ENCODE measurements around the gene KRT14. TPM values are rescaled to one million over a fixed set of nuclear protein-coding genes. Genes with fewer than 3 reads are reported as not detected.
"Not testable (repeated sequence)": the region's sequence is repeated elsewhere in the genome, so short reads cannot be mapped to it uniquely, and the experiment has no call there.

The KRT14 gene
- total RNA-seq, 1 experiment from 2014 or later, result not detected

GRCh38 chr17:41544491-41544892 is 42.2 kb downstream of the KRT14 start:
- peaks cover 52% of the 10 kb centered on the region for H3K4me1 ChIP-seq (ENCODE audit: control insufficient read depth, insufficient read depth, low read length)
- no TSS peak for BruUV-seq (replicated peaks)
- peaks cover 4% of the 10 kb centered on the region; the same call in 1 of the 2 replicates for H3K9me3 ChIP-seq (ENCODE audit: control insufficient read depth, insufficient read depth, low read depth, low read length)
- no peak overlapping the region for H3K4me3 ChIP-seq (ENCODE audit: low read depth in 2 of 2, low read length in 2 of 2)
- H3K36me3 ChIP-seq (ENCODE audit: control insufficient read depth, insufficient read depth, low read length), result no peaks in the 10 kb centered on the region
- intact Hi-C loops (cut with micrococcal nuclease; ENCODE audit: unreplicated experiment), result no loop called here
- H3K27me3 ChIP-seq (ENCODE audit: control insufficient read depth, insufficient read depth, low read length), result no peaks in the 10 kb centered on the region
- in situ Hi-C loops (cut with HindIII; ENCODE audit: low pct_unique_long_range_greater_than_20kb, low sequenced_read_pairs), result loop anchor here (25.0 kb wide), 1 partner anchor 93 kb away; no protein-coding TSS in a partner anchor
- H3K27ac ChIP-seq (ENCODE audit: low read length), result peak overlapping the region; percentile 67
- ChIA-PET CTCF (interaction anchor here (0.8 to 1.2 kb wide), 3 partner anchors 104 to 122 kb away, joined by 3 to 4 read pairs (median 3); no protein-coding TSS in a partner anchor), POLR2A (interaction anchor here (1.3 kb wide), 1 partner anchor 26 kb away, joined by 3 read pairs; the partner anchor contains the start of gene KRT15)
- DNase-seq (ENCODE audit: low read depth, low spot score), result no peak
- TF ChIP-seq TCF7L2 (IDR thresholded peaks at IDR 0.05; ENCODE audit: low read depth, low read length) (no peak), SIN3A (IDR thresholded peaks at IDR 0.05; ENCODE audit: borderline replicate concordance, insufficient read depth, low read depth, low read length) (no peak), REST (IDR thresholded peaks at IDR 0.05; ENCODE audit: insufficient read depth in 1 of 2, low read depth in 2 of 2, low read length in 1 of 2) (no peak), CTCF (IDR thresholded peaks at IDR 0.05) (no peak), POLR2AphosphoS5 (IDR thresholded peaks at IDR 0.05; ENCODE audit: low read depth, low read length) (no peak)
- ATAC-seq, result no peak

- ChIA-PET POLR2A (interaction anchor here (0.6 to 1.4 kb wide), 2 partner anchors 14 to 625 kb away, joined by 10 to 18 read pairs; partner anchors contain the start of gene KRT19), CTCF (interaction anchor here (0.9 to 1.7 kb wide), 3 partner anchors 8 to 120 kb away, joined by 4 to 6 read pairs (median 6); no protein-coding TSS in a partner anchor)
- ATAC-seq; H3K9me3 ChIP-seq (ENCODE audit: control insufficient read depth, insufficient read depth, low read depth, low read length); H3K27ac ChIP-seq (ENCODE audit: low read length); H3K36me3 ChIP-seq (ENCODE audit: control insufficient read depth, insufficient read depth, low read length); intact Hi-C loops (cut with micrococcal nuclease; ENCODE audit: unreplicated experiment); DNase-seq (ENCODE audit: low read depth, low spot score); H3K4me3 ChIP-seq (ENCODE audit: low read depth in 2 of 2, low read length in 2 of 2); BruUV-seq (replicated peaks); H3K27me3 ChIP-seq (ENCODE audit: control insufficient read depth, insufficient read depth, low read length): not testable (repeated sequence)
- in situ Hi-C loops (cut with HindIII; ENCODE audit: low pct_unique_long_range_greater_than_20kb, low sequenced_read_pairs), result loop anchor here (25.0 kb wide), 1 partner anchor 95 kb away; no protein-coding TSS in a partner anchor
- peaks cover 51% of the 10 kb centered on the region for H3K4me1 ChIP-seq (ENCODE audit: control insufficient read depth, insufficient read depth, low read length)
Measured at GRCh38 chr17:41542786-41543185, 43.9 kb downstream of the KRT14 start.

GRCh38 chr17:41542357-41542756 is 44.3 kb downstream of the KRT14 start:
- intact Hi-C loops (cut with micrococcal nuclease; ENCODE audit: unreplicated experiment) (no loop called here), in situ Hi-C loops (cut with HindIII; ENCODE audit: low pct_unique_long_range_greater_than_20kb, low sequenced_read_pairs) (loop anchor here (25.0 kb wide), 1 partner anchor 95 kb away; no protein-coding TSS in a partner anchor)
- BruUV-seq (replicated peaks), result no TSS peak
- ATAC-seq (no peak), DNase-seq (ENCODE audit: low read depth, low spot score) (no peak)
- TF ChIP-seq REST (IDR thresholded peaks at IDR 0.05; ENCODE audit: insufficient read depth in 1 of 2, low read depth in 2 of 2, low read length in 1 of 2), result no peak
- TF ChIP-seq POLR2AphosphoS5 (IDR thresholded peaks at IDR 0.05; ENCODE audit: low read depth, low read length), result no peak
- no peak for TF ChIP-seq CTCF (IDR thresholded peaks at IDR 0.05)
- TF ChIP-seq TCF7L2 (IDR thresholded peaks at IDR 0.05; ENCODE audit: low read depth, low read length), result no peak
- TF ChIP-seq SIN3A (IDR thresholded peaks at IDR 0.05; ENCODE audit: borderline replicate concordance, insufficient read depth, low read depth, low read length), result no peak
- peaks cover 4% of the 10 kb centered on the region; the same call in 1 of the 2 replicates for H3K9me3 ChIP-seq (ENCODE audit: control insufficient read depth, insufficient read depth, low read depth, low read length)
- ChIA-PET POLR2A (interaction anchor here (0.6 to 1.4 kb wide), 2 partner anchors 14 to 625 kb away, joined by 10 to 18 read pairs; partner anchors contain the start of gene KRT19), CTCF (interaction anchor here (0.9 to 1.7 kb wide), 3 partner anchors 8 to 121 kb away, joined by 4 to 6 read pairs (median 6); no protein-coding TSS in a partner anchor)
- no peaks in the 10 kb centered on the region for H3K36me3 ChIP-seq (ENCODE audit: control insufficient read depth, insufficient read depth, low read length)
- peak overlapping the region; percentile 77; the same call in 1 of the 2 replicates for H3K27ac ChIP-seq (ENCODE audit: low read length)
- no peaks in the 10 kb centered on the region for H3K27me3 ChIP-seq (ENCODE audit: control insufficient read depth, insufficient read depth, low read length)
- no peak overlapping the region for H3K4me3 ChIP-seq (ENCODE audit: low read depth in 2 of 2, low read length in 2 of 2)
- H3K4me1 ChIP-seq (ENCODE audit: control insufficient read depth, insufficient read depth, low read length), result peaks cover 51% of the 10 kb centered on the region

Measured in Panc1 (cell line).